Inferior parietal cortex (tissue), 1 donor: ENCODE measurements around the gene HAPLN1.
"Not testable (repeated sequence)": the region's sequence is repeated elsewhere in the genome, so short reads cannot be mapped to it uniquely, and the experiment has no call there.

Source experiments
- DNase-seq: peaks from one replicate; pipeline ENCODE4 v3.0.0-alpha.2; 2016; ENCODE audit errors: extremely low spot score

HAPLN1 gene

GRCh38 chr5:83720836-83721537 lies at the start of gene HAPLN1:
HAPLN1 (minus strand) TSS chr5:83720855; CDS start chr5:83673523, 47,332 bp downstream.
- DNase-seq: no peak

GRCh38 chr5:83767409-83767992 lies 46.8 kb upstream of the HAPLN1 start:
- no peak for DNase-seq

- DNase-seq: no peak
Measured at GRCh38 chr5:83764101-83764500, 43.4 kb upstream of the HAPLN1 start.

- DNase-seq: no peak
Measured at GRCh38 chr5:83760579-83760978, 39.9 kb upstream of the HAPLN1 start.

- no peak for DNase-seq
Measured at GRCh38 chr5:83752700-83753099, 32.0 kb upstream of the HAPLN1 start.

GRCh38 chr5:83751201-83751600 lies 30.5 kb upstream of the HAPLN1 start:
- DNase-seq: no peak

GRCh38 chr5:83750749-83751148 lies 30.1 kb upstream of the HAPLN1 start:
- no peak for DNase-seq

GRCh38 chr5:83745816-83746215 lies 25.2 kb upstream of the HAPLN1 start:
- no peak for DNase-seq

GRCh38 chr5:83744821-83745220 lies 24.2 kb upstream of the HAPLN1 start:
- DNase-seq: no peak

GRCh38 chr5:83742089-83742488 lies 21.4 kb upstream of the HAPLN1 start:
- DNase-seq: no peak

GRCh38 chr5:83741571-83741970 lies 20.9 kb upstream of the HAPLN1 start:
- no peak for DNase-seq

GRCh38 chr5:83740741-83741140 lies 20.1 kb upstream of the HAPLN1 start:
- DNase-seq: no peak

- not testable (repeated sequence) for DNase-seq
Measured at GRCh38 chr5:83736169-83736568, 15.5 kb upstream of the HAPLN1 start.

GRCh38 chr5:83735058-83735457 lies 14.4 kb upstream of the HAPLN1 start:
- DNase-seq: not testable (repeated sequence)

GRCh38 chr5:83731638-83732037 lies 11.0 kb upstream of the HAPLN1 start:
- DNase-seq: no peak

GRCh38 chr5:83729362-83729761 lies 8.7 kb upstream of the HAPLN1 start:
- no peak for DNase-seq

- DNase-seq: no peak
Measured at GRCh38 chr5:83726912-83727311, 6.3 kb upstream of the HAPLN1 start.

GRCh38 chr5:83724935-83725334 lies 4.3 kb upstream of the HAPLN1 start:
- DNase-seq: no peak

- no peak for DNase-seq
Measured at GRCh38 chr5:83724001-83724400, 3.3 kb upstream of the HAPLN1 start.

- DNase-seq: no peak
Measured at GRCh38 chr5:83723031-83723430, 2.4 kb upstream of the HAPLN1 start.

GRCh38 chr5:83721953-83722901 lies 1.6 kb upstream of the HAPLN1 start:
- DNase-seq: peak; percentile 75

GRCh38 chr5:83718936-83719495 lies 1.6 kb downstream of the HAPLN1 start:
- DNase-seq: no peak
